D341Med (cell line): ENCODE measurements around the gene KREMEN1.

Experiments
- DNase-seq: peaks from one replicate; pipeline ENCODE4 v3.0.0; 2012; ENCODE audit warnings: low spot score

Gene KREMEN1

DNA sequence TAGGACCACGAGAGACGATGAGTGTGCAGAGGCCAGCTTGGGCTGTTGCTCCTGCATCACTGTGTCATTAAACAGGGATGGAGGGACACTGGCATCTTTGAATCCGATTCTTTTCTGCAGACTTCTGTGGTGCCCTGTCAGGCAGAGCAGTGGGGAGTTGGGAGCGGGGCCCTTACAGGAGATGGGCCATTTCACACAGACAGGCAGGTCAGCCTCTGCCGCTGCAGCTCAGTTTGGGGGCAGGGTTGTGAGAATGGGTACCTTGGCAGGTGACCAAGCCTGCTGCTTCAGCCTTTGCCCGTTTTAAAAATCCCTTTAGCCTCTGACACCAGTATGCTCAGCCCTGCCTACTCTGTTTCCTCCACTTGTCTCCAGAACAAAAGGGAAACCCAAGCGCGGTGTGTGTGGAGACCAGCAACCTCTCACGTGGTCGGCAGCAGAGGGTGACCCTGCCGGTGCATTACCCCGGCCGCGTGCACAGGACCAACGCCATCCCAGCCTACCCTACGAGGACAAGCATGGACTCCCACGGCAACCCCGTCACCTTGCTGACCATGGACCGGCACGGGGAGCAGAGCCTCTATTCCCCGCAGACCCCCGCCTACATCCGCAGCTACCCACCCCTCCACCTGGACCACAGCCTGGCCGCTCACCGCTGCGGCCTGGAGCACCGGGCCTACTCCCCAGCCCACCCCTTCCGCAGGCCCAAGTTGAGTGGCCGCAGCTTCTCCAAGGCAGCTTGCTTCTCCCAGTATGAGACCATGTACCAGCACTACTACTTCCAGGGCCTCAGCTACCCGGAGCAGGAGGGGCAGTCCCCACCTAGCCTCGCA, 23.8 kb upstream of the KREMEN1 start:
- no peak for DNase-seq

DNA sequence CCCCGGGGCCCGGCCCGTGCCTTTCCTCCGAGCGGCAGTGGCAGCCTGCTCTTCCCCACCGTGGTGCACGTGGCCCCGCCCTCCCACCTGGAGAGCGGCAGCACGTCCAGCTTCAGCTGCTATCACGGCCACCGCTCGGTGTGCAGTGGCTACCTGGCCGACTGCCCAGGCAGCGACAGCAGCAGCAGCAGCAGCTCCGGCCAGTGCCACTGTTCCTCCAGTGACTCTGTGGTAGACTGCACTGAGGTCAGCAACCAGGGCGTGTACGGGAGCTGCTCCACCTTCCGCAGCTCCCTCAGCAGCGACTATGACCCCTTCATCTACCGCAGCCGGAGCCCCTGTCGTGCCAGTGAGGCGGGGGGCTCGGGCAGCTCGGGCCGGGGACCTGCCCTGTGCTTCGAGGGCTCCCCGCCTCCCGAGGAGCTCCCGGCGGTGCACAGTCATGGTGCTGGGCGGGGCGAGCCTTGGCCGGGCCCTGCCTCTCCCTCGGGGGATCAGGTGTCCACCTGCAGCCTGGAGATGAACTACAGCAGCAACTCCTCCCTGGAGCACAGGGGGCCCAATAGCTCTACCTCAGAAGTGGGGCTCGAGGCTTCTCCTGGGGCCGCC, 23.1 kb upstream of the KREMEN1 start:
- DNase-seq = no peak

DNA sequence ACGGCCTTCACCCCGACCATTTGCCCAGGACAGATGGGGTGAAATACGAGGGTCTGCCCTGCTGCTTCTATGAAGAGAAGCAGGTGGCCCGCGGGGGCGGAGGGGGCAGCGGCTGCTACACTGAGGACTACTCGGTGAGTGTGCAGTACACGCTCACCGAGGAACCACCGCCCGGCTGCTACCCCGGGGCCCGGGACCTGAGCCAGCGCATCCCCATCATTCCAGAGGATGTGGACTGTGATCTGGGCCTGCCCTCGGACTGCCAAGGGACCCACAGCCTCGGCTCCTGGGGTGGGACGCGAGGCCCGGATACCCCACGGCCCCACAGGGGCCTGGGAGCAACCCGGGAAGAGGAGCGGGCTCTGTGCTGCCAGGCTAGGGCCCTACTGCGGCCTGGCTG, 22.4 kb upstream of the KREMEN1 start:
- DNase-seq = no peak

DNA sequence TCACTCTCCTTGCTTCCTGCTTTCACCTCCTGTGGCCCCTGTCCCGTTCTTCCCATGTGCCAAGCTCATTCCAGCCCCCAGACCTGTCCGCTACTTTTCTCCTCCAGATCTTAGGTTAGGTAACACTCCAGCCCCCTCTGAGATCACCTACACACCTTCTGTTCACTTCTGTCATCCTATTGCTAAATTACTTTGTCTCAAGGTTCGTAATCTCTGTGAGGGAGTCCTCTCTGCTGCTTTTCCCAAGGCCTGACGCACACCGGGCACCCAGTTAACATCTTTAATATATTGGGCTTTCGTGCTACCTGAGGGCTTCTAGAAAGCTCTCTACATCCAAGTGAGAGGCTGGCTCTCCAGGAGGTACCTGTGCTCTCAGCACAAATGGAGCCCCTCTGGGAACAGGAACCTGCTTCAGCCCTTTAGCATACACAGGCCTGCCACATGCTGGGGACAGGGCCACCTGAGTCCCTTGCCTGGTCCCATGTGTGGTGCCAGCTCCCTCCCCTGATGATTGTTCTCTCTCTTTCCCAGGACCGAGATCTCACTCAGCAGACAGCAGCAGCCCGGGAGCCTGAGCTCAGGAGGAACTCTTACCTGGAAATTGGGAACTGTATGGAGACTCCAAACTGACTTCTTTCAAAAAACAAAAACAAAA, 19.7 kb upstream of the KREMEN1 start:
- no peak for DNase-seq

DNA sequence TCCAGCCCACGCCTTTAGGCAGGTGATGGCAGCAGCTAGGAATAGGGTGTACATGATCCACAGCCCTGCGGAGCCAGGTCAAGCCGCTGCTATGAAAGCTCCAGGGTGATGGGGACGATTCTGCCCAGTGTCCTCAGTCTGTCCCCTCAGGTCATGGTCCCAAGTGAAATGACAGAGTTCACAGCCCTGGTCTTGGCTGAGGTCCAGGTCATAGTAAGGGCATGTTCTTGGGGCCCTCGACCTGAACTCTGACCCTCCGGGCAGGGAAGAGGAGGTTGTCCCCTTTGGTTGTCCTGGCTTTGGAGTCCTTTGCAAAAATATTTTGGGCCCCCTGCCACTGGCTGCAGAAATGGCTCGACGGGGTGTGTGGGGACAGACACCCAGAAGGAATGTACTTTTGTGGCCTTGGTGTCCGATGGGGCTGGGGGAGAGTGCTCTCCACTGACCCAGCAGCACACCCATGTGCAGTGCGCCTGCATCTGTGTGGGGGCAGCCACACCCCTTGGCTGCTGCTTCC, 18.5 kb upstream of the KREMEN1 start:
- no peak for DNase-seq

DNA sequence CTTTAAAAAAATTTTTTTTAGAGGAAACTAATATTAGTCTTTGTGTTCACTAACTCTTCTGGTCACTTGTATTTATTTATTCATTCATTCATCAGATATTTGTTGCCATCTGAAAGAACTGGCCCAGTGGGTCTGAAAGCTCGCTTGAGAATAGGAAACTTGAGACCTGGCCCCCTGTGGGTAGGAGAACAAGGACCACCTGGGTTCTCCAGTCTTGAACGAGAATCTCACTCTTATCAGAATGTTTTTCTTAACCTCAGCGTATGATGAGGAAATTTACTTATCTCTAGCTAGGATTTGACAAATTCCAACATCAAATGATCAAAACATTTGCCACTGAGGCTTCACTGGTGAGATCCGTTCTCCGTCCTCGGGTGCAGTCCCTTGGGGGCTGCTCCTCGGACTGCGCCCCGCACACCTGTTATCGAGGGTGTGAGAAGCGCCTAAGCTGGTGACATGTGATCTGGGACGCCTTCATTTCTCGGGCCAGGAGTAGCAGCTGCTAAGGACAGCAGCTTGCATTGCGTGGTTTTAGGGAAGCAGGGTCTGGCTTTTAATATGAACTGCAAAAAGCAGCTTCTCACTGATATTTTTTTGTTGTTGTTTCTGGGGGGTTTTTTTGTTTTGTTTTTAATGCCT, 17.5 kb upstream of the KREMEN1 start:
- DNase-seq = peak; percentile 55

DNA sequence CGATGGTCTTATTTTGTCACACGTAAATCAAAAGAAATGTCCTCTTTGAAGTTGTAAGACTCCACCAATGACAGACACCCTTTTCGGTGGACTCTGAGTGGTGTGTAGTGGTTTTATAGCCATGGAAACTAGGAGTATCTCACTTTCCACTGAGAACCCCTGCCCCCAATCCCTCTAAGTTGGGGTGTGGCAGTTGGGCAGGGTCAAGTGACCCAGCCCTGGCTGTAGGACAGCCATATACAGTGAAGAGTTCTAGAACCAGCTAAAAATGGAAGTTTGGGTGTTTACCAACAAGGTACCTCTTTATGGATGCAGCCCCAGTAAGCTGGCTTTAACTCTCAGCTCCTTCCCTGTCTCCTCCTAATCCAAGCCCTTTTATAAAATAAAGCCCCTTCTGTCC, 16.4 kb upstream of the KREMEN1 start:
- no peak for DNase-seq

DNA sequence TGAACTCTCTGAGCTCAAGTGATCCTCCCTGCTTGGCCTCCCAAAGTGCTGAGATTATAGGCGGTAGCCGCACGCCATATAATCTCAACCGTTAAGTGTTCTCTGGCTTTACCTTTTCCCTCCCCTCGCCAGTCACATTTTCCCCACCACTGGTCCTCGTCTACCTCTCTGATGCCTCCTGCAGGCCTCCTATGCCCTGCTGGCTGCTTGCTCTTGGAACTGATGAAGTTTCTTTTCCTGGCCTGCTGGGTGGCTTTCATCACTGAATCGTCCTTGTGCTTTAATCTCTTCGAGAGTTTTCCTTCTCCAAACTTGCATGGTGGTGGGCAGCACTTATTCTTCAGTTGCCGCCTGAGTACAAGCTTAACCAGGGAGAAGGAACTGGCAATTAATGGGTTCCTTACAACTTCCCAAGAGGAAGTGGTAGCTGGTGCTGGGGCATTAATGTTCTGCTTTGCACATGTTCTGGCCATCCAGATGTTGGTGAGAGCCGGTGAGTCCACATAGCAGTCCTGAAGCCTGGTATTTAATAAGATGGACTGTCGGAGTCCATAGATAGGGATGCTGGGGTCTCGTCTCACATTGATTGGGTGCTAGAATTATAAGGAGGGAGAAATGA, 12.5 kb upstream of the KREMEN1 start:
- DNase-seq = no peak

DNA sequence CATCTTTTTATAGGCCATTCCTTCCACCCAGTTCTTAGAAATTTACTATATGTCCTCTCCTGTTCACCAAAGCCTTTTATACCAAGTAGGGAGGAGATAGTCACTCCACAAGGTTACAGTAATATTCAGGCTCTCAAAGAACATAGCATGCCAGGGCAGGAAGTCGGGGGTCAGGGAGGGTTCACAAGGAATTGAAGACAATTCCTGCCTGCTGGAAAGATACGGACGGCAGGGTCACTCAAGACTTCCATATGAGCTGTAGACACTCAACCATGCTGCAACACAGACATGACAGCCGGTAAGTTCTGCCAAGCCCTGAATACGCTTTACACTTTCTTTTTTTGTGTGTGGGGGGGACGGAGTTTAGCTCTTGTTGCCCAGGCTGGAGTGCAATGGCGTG, 11.9 kb upstream of the KREMEN1 start:
- no peak for DNase-seq

DNA sequence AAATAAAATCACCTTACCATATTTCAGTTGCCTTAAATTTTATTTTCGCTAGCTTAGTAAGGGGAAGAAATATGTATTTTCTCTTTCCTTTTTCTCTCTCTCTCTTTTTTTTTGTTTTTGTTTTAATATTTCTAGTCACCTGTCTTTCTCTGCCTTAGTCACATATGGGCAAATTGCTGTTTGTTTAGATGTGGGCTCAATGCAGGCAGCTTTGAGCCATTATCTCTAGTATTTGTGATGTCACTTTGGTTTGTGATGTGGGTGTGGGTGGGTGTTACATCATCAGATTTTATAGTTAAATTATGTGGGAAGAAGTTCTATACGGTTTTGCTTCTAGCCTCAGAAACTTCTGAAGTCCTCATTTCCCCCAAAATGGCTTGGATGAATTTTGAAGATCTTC, 11.1 kb upstream of the KREMEN1 start, which contains the start of gene C22orf31:
Gene C22orf31, minus strand, starts transcription at position 59 of the 400 bp plus-strand sequence. Its CDS starts 39 bp downstream, at position 20.
- DNase-seq = no peak

DNA sequence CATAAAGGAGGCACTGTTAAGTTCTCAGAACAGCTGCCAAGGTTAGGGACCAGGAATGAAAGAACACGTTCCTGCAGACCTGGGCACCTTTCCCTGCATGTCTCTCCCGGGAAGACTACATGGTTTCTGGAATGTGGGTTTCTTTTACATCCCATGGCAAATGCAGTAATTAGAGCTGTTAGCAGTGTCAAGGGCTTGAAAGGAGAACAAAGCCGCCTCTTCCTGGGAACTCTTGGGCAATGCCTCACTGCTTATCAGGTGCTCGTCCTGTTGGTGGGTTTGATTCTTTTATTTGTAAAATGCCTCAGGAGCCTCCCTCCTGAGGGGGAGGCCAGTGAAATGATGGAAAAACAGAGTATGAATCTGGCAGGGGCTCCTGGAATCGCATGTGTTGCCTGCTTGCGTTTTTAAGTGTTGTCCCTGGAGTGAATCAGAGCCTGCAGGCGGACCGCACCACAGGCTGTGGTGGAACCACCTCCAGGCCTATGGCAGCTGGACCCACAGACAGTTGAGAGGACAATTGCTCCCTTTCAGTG, 10.5 kb upstream of the KREMEN1 start:
- DNase-seq = no peak

DNA sequence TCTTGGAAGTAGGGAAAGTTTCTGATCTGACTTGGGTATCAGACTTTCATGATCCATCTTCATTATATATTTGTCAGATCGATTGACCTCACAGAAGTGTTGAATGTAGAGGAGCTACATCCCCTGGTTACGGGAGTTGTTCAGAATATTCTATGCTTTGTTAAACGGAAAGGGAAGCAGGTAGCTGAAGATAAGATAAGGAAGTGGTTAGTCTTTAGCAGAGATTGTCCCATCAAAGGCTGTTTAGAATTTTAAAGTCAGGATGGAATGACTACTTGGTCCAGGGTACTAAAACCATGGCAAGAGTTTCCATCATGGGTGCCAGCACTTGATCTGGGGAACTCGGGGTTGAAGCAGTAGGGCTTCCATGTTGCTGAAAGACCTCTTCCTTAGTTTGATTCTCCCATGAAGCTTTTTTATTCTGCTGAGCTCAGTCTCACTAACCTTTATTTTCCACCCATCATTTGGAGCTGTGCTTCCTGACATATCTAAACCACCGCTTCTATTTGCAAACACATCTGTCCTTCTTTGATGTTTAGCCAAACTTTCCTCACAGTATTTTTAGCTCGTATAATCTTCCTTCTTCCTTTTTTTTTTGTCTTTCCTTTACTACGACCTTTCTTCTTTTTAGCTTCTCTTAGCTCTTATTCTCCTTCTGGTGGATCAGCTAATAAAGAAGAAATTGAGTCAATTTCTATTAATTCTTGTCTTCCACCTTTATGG, 7.2 kb upstream of the KREMEN1 start:
- no peak for DNase-seq

DNA sequence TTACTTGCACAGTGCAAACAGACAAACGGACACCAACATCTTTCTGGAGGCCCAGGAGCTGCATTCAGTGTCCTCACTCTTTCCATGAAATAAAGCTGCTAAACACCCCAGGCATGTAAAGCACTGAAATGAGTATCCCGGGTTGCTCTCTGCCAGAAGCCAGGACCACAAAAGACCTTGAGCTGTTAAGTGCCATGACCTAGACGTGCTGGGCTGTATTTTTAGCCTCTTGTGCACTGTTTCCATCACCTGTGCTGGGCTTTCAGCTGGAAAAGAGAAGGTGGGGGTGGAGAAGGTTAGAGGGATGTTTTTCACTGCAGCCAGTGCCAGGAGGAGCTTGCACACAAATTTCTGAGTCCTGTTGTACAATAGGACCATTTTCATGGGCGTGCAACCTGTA, 3.4 kb upstream of the KREMEN1 start:
- no peak for DNase-seq

DNA sequence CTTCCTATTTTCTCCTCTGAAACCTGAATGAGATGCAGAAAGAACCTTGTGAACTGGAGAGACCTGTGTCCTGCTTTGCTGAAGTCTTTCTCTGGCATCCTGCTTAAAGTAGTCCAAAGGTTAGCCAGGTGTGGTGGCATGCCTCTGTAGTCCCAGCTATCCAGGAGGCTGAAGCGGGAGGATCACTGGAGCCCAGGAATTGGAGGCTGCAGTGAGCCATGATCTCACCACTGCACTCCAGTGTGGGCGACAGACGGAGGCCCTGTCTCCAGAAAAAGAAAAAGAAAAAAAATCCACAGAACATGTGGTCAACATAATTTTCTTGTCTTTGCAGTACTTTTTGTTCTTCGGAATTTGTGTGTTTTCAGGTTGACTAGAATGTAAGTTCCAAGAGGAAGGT, 2.3 kb upstream of the KREMEN1 start:
- DNase-seq = no peak

DNA sequence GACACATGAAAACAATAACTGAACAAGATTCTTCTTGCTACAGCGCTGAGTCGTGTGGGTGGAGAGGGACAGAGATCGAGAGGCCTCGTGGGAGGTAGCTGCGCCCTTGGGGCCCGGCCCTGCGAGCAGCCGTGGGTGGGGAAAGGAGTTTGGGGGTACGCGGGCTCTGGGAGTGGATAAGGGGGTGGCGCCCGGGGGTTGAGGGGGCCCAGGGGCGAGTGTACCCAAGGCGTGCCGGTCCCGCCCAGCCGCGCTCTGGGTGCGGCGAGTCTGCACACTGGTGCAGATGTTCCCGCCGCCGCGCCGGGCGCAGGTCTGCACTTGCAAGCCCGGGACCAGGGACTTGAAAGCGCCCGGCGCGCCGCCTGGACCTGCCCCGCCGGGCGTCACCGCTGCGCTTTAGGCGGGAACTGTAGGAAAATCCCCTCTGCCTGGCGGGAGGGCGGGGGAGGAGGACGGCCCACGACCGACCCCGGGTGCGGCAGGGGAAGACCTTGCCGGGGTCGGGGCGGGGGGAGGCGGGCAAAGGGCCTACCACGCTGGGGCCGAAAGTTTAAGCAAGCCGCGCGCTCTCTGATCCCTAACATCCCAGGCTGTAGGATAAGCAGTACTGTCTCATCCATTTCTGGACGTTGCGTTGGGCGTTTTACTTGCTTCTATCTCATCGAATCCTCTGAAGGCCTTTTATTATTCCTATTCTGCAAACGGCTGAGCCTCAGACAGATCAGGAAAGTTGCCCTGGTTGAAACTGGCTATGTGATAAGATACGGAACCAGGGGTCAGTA, 1.4 kb upstream of the KREMEN1 start:
- DNase-seq = no peak

DNA sequence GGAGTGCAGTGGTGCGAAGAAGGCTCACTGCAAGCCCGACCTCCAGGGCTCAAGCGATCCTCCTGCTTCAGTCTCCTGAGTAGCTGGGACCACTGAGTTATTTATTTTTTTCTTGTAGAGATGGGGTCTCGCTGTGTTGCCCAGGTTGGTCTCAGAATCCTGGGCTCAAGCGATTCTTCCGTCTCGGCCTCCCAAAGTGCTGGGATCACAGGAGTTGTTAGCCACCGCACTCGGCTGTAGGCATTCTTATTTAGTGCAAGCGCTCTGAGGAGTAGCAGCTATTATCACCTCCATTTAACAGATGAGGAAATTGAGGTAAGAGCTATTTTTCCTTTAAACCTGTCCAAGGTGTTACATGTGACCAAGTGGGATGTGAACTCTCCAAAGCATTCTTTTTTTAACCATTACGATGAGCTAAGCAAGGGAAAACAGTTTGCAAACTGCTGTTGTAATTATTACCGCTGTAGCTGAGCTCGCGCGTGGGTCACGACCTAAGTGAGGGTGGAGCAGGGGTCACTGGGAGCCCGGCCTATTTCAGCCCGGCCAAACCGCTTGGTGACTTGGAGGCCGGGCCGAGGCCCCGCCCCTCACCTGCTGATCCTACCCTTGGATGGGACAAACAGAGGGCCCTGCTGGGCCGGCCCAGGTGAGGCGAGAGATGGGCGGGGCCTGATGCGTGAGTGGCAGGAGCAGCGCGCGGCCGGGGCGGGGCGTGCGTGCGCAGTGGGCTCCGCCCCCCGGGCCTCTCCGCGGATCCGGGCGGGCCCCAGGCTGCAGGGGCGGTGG, 449 bp upstream of the KREMEN1 start:
- DNase-seq = peak; percentile 98

DNA sequence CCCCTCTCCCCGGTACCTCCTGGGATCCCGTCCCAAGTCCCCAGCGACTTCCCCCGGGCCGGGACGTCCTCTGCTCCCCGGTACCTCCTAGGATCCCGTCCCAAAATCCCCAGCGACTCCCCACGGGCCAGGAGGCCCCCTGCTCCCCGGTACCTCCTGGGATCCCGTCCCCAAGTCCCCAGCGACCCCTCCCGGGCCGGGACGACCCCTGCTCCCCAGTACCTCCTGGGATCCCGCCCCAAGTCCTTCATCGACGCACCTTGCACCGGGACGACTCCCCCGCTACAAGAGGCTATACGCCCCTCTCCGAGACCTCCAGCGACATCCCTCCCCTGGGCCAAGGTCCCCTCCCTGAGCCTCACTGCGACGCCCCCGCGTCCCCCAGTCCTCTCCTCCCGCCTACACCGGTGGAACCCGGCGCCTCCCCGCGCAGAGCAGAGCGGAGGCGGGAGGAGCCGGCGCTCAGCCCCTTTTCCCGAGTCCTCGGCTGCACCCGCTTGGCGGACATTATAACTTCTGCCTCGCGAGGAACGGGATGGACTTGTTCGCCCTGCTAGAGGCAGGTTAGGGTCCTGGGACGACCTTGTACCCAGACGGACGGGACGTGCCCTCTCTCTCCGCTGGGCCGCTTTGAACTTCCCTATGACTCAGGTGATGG, 912 bp downstream of the KREMEN1 start:
- DNase-seq = peak; percentile 67

DNA sequence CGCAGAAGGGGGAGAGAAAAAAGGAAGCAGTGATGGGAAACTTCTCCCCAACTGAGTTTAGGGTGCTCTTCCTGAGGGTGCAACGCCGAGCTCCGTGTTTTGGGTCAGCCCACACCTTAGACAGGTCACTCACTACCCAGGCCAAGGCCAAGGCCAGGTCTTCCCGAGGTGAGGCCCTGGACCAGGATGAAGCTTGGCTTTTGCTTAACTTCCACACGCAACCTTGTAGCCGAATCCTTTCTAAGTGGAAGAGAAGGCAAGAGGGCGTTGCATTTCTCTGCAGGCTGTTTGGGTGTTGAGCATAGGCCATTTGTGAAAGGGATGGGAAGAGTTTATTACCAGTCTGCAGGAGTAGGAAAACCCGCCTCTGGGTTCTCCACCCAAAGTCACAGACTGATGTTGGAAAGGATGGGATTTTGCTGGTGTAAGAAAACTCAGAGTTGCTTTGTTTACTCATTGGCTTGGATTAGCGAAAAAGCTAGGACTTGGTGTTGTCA, 1.5 kb downstream of the KREMEN1 start:
- DNase-seq = no peak
